K562 (cell line): ENCODE measurements around the gene C3AR1. TPM values are rescaled to one million over a fixed set of nuclear protein-coding genes. Genes with fewer than 3 reads are reported as not detected.

Experiments
- CREBBP ChIP-seq: IDR thresholded peaks from one replicate; pipeline ENCODE4 v1.6.1; 2012; ENCODE audit warnings: low read depth, mild to moderate bottlenecking, control low read depth, inconsistent platforms, low read length
- DNMT1 ChIP-seq: fragments of 450-650 bp; IDR thresholded peaks from 2 replicates; pipeline ENCODE4 v1.6.1; 2016; ENCODE audit warnings: antibody characterized with exemption, mild to moderate bottlenecking
- ELF4 ChIP-seq: fragments of 450-650 bp; formaldehyde crosslinking; IDR thresholded peaks from 2 replicates; pipeline ENCODE4 v1.4.0; 2022; ENCODE audit warnings: missing genetic modification characterization
- FOXA3 ChIP-seq, 2 experiments: fragments of 450-650 bp in 1 of 2; sonication (generic) in 1 of 2; formaldehyde crosslinking; IDR thresholded peaks in 1 of 2; conservative IDR thresholded peaks in 1 of 2; 2 replicates each; pipeline versions ENCODE4 v1.4.0 to v1.8.0; 2020 to 2022; ENCODE audit warnings: mild to moderate bottlenecking in 2 of 2, missing genetic modification reagents in 1 of 2
- MAFF ChIP-seq: IDR thresholded peaks from 2 replicates; pipeline ENCODE4 v1.6.1; 2012; ENCODE audit warnings: low read length, improper control_type of control experiment
- MBD2 ChIP-seq: sonication (generic); IDR thresholded peaks from 2 replicates; pipeline ENCODE4 v1.6.1; 2016; ENCODE audit warnings: low read depth, borderline replicate concordance
- MCM2 ChIP-seq: fragments of 450-650 bp; IDR thresholded peaks from 2 replicates; pipeline ENCODE4 v1.6.1; 2017; ENCODE audit warnings: low read depth, mild to moderate bottlenecking
- NFE2 ChIP-seq: IDR thresholded peaks from 2 replicates; pipeline ENCODE4 v1.6.1; 2014; ENCODE audit warnings: antibody characterized with exemption, low read depth
- PTBP1 ChIP-seq: fragments of 200-400 bp; formaldehyde crosslinking; IDR thresholded peaks from 2 replicates; pipeline ENCODE4 v1.6.1; 2017; ENCODE audit warnings: low read depth, low read length
- RBFOX2 ChIP-seq: fragments of 200-400 bp; formaldehyde crosslinking; IDR thresholded peaks from 2 replicates; pipeline ENCODE4 v1.6.1; 2017; ENCODE audit warnings: low read depth, mild to moderate bottlenecking, low read length, moderate library complexity
- RBM14 ChIP-seq: fragments of 200-400 bp; formaldehyde crosslinking; IDR thresholded peaks from 2 replicates; pipeline ENCODE4 v1.6.1; 2018; ENCODE audit warnings: low read depth, mild to moderate bottlenecking, low read length, moderate library complexity, borderline replicate concordance; ENCODE audit not compliant: insufficient read depth
- TSHZ1 ChIP-seq: fragments of 250-450 bp; sonication (Bioruptor Pico); IDR thresholded peaks from 2 replicates; pipeline ENCODE4 v1.4.0; 2020; ENCODE audit warnings: mild to moderate bottlenecking, moderate library complexity
- ZNF316 ChIP-seq: fragments of 450-650 bp; IDR thresholded peaks from 2 replicates; pipeline ENCODE4 v1.6.1; 2016
- polyA plus RNA-seq, 8 experiments: library from polyadenylated mRNA; depleted of rRNA in 4 of 8; stranded (reverse) in 5 of 8; unstranded in 3 of 8; fragments of >200 nt; fragmentation: Nextera tagmentation in 2 of 8; fragmentation: Illumina TruSeq in 1 of 8; extraction: Ambion mirVana in 2 of 8; extraction: Trizol in 1 of 8; gene quantifications; 2 replicates each; pipeline versions ENCODE4 v1.2.1 to v1.2.3, GENCODE V29; 2011 to 2014; ENCODE audit warnings: inconsistent platforms in 1 of 8, missing spikeins in 1 of 8
- total RNA-seq, 7 experiments: library from RNA; depleted of rRNA in 6 of 7; stranded (reverse); fragments of >200 nt in 6 of 7; fragmentation: Illumina TruSeq in 2 of 7; extraction: Trizol in 2 of 7; gene quantifications; 2 replicates each; pipeline versions ENCODE4 v1.2.1 to v1.2.3, GENCODE V29; 2011 to 2021; ENCODE audit warnings: low replicate concordance in 1 of 7
- TF ChIP-seq, protein P1 (sequence below): fragments of 250-450 bp; sonication (Bioruptor Pico); IDR thresholded peaks from 2 replicates; pipeline ENCODE4 v1.5.0; 2020; ENCODE audit warnings: mild to moderate bottlenecking, borderline replicate concordance
- TF ChIP-seq, protein P2 (sequence below): fragments of 250-450 bp; sonication (Bioruptor Pico); IDR thresholded peaks from 2 replicates; pipeline ENCODE4 v1.8.0; 2021; ENCODE audit warnings: borderline replicate concordance, mild to moderate bottlenecking, moderate library complexity; ENCODE audit not compliant: poor library complexity, severe bottlenecking

Gene C3AR1
- total and polyA plus RNA-seq, 9 of the 15 experiments (the other 6 are each of a cell fraction or from before 2014, with no cell fraction given) = 2.2 to 12.9 (median 5.3) TPM

DNA sequence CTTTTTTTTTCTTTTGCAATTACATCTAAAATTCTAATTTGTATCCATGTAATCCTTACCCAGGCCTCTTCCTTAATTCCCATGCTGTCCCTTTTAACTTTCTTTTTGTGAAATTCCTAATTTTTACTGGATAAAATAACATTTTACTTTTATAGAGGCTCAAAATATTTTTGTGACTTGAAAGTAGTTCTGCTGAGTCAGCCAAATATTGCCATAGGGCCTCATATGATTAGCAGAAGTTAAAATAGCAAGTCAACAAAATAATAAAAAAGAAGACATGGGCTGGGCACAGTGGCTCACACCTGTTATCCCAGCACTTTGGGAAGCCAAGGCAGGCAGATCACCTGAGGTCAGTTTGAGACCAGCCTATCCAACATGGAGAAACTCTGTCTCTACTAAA lies 2.0 kb downstream of the C3AR1 start (continued):
- TF ChIP-seq RBM14 (no peak), RBFOX2 (no peak), ZNF316 (peak; percentile 98), FOXA3 (CRISPR knock-in tag; conservative IDR thresholded peaks at IDR 0.05 in 1 of 2, IDR thresholded peaks at IDR 0.05 in 1 of 2) (no peak), CREBBP (no peak), DNMT1 (no peak), MAFF (peak; percentile 98), MBD2 (no peak), MCM2 (no peak), ELF4 (CRISPR knock-in tag) (no peak), TSHZ1 (CRISPR knock-in tag) (no peak), NFE2 (peak; percentile 23; the same call in 1 of the 2 replicates), PTBP1 (no peak)
- TF ChIP-seq, protein P1, sequence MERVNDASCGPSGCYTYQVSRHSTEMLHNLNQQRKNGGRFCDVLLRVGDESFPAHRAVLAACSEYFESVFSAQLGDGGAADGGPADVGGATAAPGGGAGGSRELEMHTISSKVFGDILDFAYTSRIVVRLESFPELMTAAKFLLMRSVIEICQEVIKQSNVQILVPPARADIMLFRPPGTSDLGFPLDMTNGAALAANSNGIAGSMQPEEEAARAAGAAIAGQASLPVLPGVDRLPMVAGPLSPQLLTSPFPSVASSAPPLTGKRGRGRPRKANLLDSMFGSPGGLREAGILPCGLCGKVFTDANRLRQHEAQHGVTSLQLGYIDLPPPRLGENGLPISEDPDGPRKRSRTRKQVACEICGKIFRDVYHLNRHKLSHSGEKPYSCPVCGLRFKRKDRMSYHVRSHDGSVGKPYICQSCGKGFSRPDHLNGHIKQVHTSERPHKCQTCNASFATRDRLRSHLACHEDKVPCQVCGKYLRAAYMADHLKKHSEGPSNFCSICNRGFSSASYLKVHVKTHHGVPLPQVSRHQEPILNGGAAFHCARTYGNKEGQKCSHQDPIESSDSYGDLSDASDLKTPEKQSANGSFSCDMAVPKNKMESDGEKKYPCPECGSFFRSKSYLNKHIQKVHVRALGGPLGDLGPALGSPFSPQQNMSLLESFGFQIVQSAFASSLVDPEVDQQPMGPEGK = no peak
- TF ChIP-seq, protein P2, sequence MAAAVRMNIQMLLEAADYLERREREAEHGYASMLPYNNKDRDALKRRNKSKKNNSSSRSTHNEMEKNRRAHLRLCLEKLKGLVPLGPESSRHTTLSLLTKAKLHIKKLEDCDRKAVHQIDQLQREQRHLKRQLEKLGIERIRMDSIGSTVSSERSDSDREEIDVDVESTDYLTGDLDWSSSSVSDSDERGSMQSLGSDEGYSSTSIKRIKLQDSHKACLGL = no peak
